Measurements from ENCODE around the gene EDNRA. TPM values are rescaled to one million over a fixed set of nuclear protein-coding genes. Genes with fewer than 3 reads are reported as not detected.

Gene EDNRA
- total and polyA plus RNA-seq, 2 of the 8 experiments (the other 6 are each of a cell fraction or from before 2014, with no cell fraction given), result 1.7 to 3.3 TPM

DNA sequence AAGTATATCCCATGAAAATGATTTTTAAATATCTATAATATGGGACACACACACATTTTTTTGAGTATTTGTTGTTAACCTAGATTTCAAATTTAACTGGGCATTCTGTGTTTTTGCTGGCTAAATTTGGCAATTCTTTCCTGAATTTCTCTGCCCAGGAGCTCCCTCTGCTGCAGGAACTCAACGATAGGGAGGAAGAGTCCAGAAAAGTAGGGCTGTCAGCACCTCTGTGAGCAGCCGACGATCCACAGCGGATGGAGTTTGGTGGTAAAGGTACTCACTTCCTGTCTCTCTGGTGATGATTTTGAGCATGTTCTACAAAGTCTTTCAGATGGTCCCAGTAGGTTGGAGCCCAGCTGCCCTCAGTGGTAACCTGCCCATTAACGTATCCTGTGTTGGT is 113.2 kb downstream of the EDNRA start (continued):
- peak; percentile 48 to 56 for TF ChIP-seq RAD21 (IDR thresholded peaks at IDR 0.05 in 1 of 2, conservative IDR thresholded peaks at IDR 0.05 in 1 of 2; ENCODE audit: low read depth in 2 of 2, low read length in 2 of 2)

Other genes starting within 250 kb of the EDNRA start
- gene TMEM184C, start 136.3 kb downstream of the EDNRA start, total RNA-seq (2021; fragmentation: NEBNext Ultra II Directional; extraction: Animal tissue kit (Norgen Biotek cat#: 25700)), result 39.3 and 42.4 TPM in 2 replicates
- gene TMEM184C, start 136.3 kb downstream of the EDNRA start, polyA plus RNA-seq (2011; rRNA removed), result 10.3 and 11.1 TPM in 2 replicates
- gene PRMT9, start 203.1 kb downstream of the EDNRA start, total RNA-seq (2021; fragmentation: NEBNext Ultra II Directional; extraction: Animal tissue kit (Norgen Biotek cat#: 25700)), result 9.6 and 9.9 TPM in 2 replicates
- gene PRMT9, start 203.1 kb downstream of the EDNRA start, polyA plus RNA-seq (2011; rRNA removed), result 2.7 and 3.8 TPM in 2 replicates

Data from H1 (cell line).